Fibroblast of lung (primary cell): ENCODE measurements around the gene SPATA2. TPM values are rescaled to one million over a fixed set of nuclear protein-coding genes. Genes with fewer than 3 reads are reported as not detected.

Experiments
- DNase-seq, 2 donors: peaks; one replicate each; pipeline versions ENCODE4 v3.0.0 to v3.0.0-alpha.2; 2010; ENCODE audit warnings: low read depth in 2 of 2
- H2AFZ ChIP-seq: 2 replicates; pipeline ENCODE4 v1.5.1; 2012; ENCODE audit warnings: low read length, control low read depth, inconsistent platforms
- H3K27ac ChIP-seq: 2 replicates; pipeline ENCODE4 v1.5.1; 2011; ENCODE audit warnings: low read length, control low read depth; ENCODE audit not compliant: insufficient read depth
- H3K27me3 ChIP-seq: 2 replicates; pipeline ENCODE4 v1.5.1; 2011; ENCODE audit warnings: mild to moderate bottlenecking, low read length; ENCODE audit not compliant: control insufficient read depth, insufficient read depth
- H3K36me3 ChIP-seq: 2 replicates; pipeline ENCODE4 v1.5.1; 2011; ENCODE audit warnings: low read length; ENCODE audit not compliant: control insufficient read depth, insufficient read depth
- H3K4me1 ChIP-seq: 2 replicates; pipeline ENCODE4 v1.5.1; 2011; ENCODE audit warnings: low read length; ENCODE audit not compliant: control insufficient read depth, insufficient read depth; ENCODE audit errors: extremely low read depth
- H3K4me2 ChIP-seq: 2 replicates; pipeline ENCODE4 v1.5.1; 2011; ENCODE audit warnings: low read length, control low read depth; ENCODE audit not compliant: insufficient read depth; ENCODE audit errors: extremely low read depth
- H3K4me3 ChIP-seq, 4 experiments: fragments of 200-600 bp in 1 of 4; sonication (generic) in 1 of 4; replicated peaks in 1 of 4; 2 replicates each; pipeline ENCODE4 v1.5.1; 2011 to 2016; ENCODE audit warnings: low read length in 4 of 4, low read depth in 3 of 4, mild to moderate bottlenecking in 3 of 4, control low read depth in 2 of 4, inconsistent platforms in 1 of 4, mixed read lengths in 1 of 4; ENCODE audit not compliant: insufficient read depth in 1 of 4; ENCODE audit errors: control extremely low read depth in 1 of 4
- H3K79me2 ChIP-seq: 2 replicates; pipeline ENCODE4 v1.5.1; 2012; ENCODE audit warnings: mild to moderate bottlenecking, low read length, inconsistent platforms; ENCODE audit not compliant: control insufficient read depth, insufficient read depth
- H3K9ac ChIP-seq: 2 replicates; pipeline ENCODE4 v1.5.1; 2011; ENCODE audit warnings: mild to moderate bottlenecking, low read length, control low read depth; ENCODE audit not compliant: insufficient read depth
- H3K9me3 ChIP-seq: 2 replicates; pipeline ENCODE4 v1.5.1; 2012; ENCODE audit warnings: low read depth, low read length; ENCODE audit not compliant: control insufficient read depth, insufficient read depth
- H4K20me1 ChIP-seq: 2 replicates; pipeline ENCODE4 v1.5.1; 2011; ENCODE audit warnings: low read length; ENCODE audit not compliant: control insufficient read depth, insufficient read depth; ENCODE audit errors: extremely low read depth
- EZH2 ChIP-seq: IDR thresholded peaks from 2 replicates; pipeline ENCODE4 v1.5.1; 2012; ENCODE audit warnings: low read length, control low read depth, mild to moderate bottlenecking; ENCODE audit errors: missing control alignments
- polyA plus RNA-seq, 2 donors: library from polyadenylated mRNA; depleted of rRNA in 1 of 2; stranded (reverse) in 1 of 2; unstranded in 1 of 2; fragments of >200 nt; gene quantifications; 2 replicates each; pipeline ENCODE4 v1.2.1, GENCODE V29; 2011 to 2012; ENCODE audit warnings: missing spikeins in 1 of 2
- total RNA-seq: library from RNA; depleted of rRNA; stranded (reverse); fragments of >200 nt; gene quantifications from 2 replicates; pipeline ENCODE4 v1.2.1, GENCODE V29; 2014
- TF ChIP-seq, protein P1 (sequence below), 2 donors: IDR thresholded peaks in 1 of 2; conservative IDR thresholded peaks in 1 of 2; 1 replicate in 1 of 2; 2 replicates in 1 of 2; pipeline ENCODE4 v1.5.1; 2011 to 2012; ENCODE audit warnings: low read length in 2 of 2, control low read depth in 1 of 2, inconsistent platforms in 1 of 2, low read depth in 1 of 2, mild to moderate bottlenecking in 1 of 2

The SPATA2 gene
- total and polyA plus RNA-seq, 2 donors (not counting 1 experiment from before 2014, with no cell fraction given) = 2.0 to 3.6 TPM

DNA sequence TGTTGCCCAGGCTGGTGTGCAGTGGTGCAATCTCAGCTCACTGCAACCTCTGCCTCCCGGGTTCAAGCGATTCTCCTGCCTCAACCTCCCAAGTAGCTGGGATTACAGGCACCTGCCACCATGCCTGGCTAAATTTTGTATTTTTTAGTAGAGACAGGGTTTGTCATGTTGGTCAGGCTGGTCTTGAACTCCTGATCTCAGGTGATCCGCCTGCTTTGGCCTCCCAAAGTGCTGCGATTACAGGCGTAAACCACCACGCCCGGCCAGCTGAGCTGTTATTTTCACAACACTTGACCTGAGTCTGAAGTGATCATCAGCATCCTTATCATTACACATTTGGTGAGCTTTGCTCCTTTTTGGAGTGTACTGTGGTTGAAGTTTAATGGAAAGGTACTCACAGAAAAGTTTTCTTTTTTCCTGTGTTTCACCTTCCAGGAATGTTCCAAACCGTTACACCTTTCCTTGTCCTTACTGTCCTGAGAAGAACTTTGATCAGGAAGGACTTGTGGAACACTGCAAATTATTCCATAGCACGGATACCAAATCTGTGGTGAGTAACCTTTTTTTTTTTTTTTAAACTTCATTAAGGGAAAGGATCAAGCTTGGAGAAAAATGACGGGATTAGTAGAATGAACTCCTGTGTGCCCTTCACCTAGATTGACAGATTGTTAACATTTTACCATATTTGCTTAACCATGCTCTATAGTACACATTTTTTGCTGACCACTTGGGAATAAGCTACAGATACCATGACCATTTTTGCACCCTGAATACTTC is 30.6 kb upstream of the SPATA2 start:
- H3K27me3 ChIP-seq = no peaks in the 10 kb centered on the region
- H3K9me3 ChIP-seq = no peaks in the 10 kb centered on the region
- H3K27ac ChIP-seq = no peak overlapping the region
- no peak overlapping the region for H3K4me3 ChIP-seq
- H3K9ac ChIP-seq = no peak overlapping the region
- peaks cover 43% of the 10 kb centered on the region for H3K79me2 ChIP-seq
- no peaks in the 10 kb centered on the region for H4K20me1 ChIP-seq
- no peak for DNase-seq
- H3K36me3 ChIP-seq = peaks cover 16% of the 10 kb centered on the region
- H3K4me2 ChIP-seq = no peak overlapping the region
- TF ChIP-seq, protein P1, sequence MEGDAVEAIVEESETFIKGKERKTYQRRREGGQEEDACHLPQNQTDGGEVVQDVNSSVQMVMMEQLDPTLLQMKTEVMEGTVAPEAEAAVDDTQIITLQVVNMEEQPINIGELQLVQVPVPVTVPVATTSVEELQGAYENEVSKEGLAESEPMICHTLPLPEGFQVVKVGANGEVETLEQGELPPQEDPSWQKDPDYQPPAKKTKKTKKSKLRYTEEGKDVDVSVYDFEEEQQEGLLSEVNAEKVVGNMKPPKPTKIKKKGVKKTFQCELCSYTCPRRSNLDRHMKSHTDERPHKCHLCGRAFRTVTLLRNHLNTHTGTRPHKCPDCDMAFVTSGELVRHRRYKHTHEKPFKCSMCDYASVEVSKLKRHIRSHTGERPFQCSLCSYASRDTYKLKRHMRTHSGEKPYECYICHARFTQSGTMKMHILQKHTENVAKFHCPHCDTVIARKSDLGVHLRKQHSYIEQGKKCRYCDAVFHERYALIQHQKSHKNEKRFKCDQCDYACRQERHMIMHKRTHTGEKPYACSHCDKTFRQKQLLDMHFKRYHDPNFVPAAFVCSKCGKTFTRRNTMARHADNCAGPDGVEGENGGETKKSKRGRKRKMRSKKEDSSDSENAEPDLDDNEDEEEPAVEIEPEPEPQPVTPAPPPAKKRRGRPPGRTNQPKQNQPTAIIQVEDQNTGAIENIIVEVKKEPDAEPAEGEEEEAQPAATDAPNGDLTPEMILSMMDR (conservative IDR thresholded peaks at IDR 0.05 in 1 of 2, IDR thresholded peaks at IDR 0.05 in 1 of 2; ENCODE audit: low read depth in 1 of 2, low read length in 2 of 2) = no peak
- no peak for TF ChIP-seq EZH2
- peaks cover 22% of the 10 kb centered on the region for H3K4me1 ChIP-seq
- no peak overlapping the region for H2AFZ ChIP-seq

DNA sequence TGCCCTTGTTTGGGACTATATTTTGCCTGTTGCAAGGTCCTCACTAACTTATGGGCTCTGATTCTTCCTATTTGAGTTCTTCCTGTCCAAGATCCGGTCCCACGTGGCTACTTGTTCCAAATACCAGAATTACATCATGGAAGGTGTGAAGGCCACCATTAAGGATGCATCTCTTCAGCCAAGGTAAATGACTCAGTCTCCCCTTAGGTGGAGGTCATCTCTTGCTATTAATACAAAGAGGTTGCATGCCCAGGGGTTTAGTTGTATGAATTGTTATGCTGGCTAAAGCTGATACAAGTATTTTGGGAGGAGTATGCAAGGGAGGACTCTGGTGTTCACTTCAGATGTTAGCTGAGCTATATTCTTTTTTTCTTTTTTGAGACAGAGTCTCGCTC is 30.0 kb upstream of the SPATA2 start:
- Histone ChIP-seq H4K20me1 (no peaks in the 10 kb centered on the region), H3K4me1 (peaks cover 17% of the 10 kb centered on the region), H2AFZ (no peak overlapping the region), H3K27ac (no peak overlapping the region), H3K4me2 (no peak overlapping the region), H3K79me2 (peaks cover 48% of the 10 kb centered on the region), H3K9me3 (no peaks in the 10 kb centered on the region), H3K4me3 (no peak overlapping the region), H3K9ac (no peak overlapping the region), H3K27me3 (no peaks in the 10 kb centered on the region), H3K36me3 (peaks cover 15% of the 10 kb centered on the region)
- TF ChIP-seq, protein P1 (conservative IDR thresholded peaks at IDR 0.05 in 1 of 2, IDR thresholded peaks at IDR 0.05 in 1 of 2; ENCODE audit: low read depth in 1 of 2, low read length in 2 of 2) = no peak
- TF ChIP-seq EZH2 = no peak
- no peak for DNase-seq

GRCh38 chr20:49942942-49943341 is 27.6 kb upstream of the SPATA2 start:
- H3K4me3 ChIP-seq = no peak overlapping the region
- peaks cover 9% of the 10 kb centered on the region for H3K4me1 ChIP-seq
- H3K4me2 ChIP-seq = no peak overlapping the region
- no peaks in the 10 kb centered on the region for H3K9me3 ChIP-seq
- TF ChIP-seq, protein P1 (conservative IDR thresholded peaks at IDR 0.05 in 1 of 2, IDR thresholded peaks at IDR 0.05 in 1 of 2; ENCODE audit: low read depth in 1 of 2, low read length in 2 of 2) = no peak
- no peak for TF ChIP-seq EZH2
- no peak overlapping the region for H2AFZ ChIP-seq
- peaks cover 71% of the 10 kb centered on the region for H3K79me2 ChIP-seq
- no peak overlapping the region for H3K27ac ChIP-seq
- peaks cover 14% of the 10 kb centered on the region for H3K36me3 ChIP-seq
- H4K20me1 ChIP-seq = no peaks in the 10 kb centered on the region
- no peak for DNase-seq
- no peak overlapping the region for H3K9ac ChIP-seq
- H3K27me3 ChIP-seq = no peaks in the 10 kb centered on the region
